H1 (cell line): Measurements from ENCODE around the gene DUS1L. TPM values are rescaled to one million over a fixed set of nuclear protein-coding genes. Genes with fewer than 3 reads are reported as not detected.

Experiments used
- CTCF ChIA-PET: fragments of 300-600 bp; sonication (Branson Sonifier 250); formaldehyde crosslinking; loops from one replicate; lab custom pipeline; 2021; ENCODE audit not compliant: partially characterized antibody; lab: Charles Lee
- POLR2A ChIA-PET: fragments of 300-600 bp; sonication (Branson Sonifier 250); formaldehyde crosslinking; loops from one replicate; lab custom pipeline; 2021; ENCODE audit warnings: inconsistent platforms; ENCODE audit not compliant: partially characterized antibody; lab: Charles Lee
- DNase-seq, 2 experiments: peaks; one replicate each; pipeline versions ENCODE4 v3.0.0 to v3.0.0-alpha.2; 2010 to 2022; ENCODE audit warnings: low spot score in 2 of 2, low read depth in 1 of 2, mixed read lengths in 1 of 2
- FAIRE-seq: peaks from 2 replicates; lab custom pipeline; 2011; peaks lifted over from hg19 to GRCh38; lab: Jason Lieb, UNC
- H2AFZ ChIP-seq: 2 replicates; pipeline ENCODE4 v1.8.1; 2012; ENCODE audit warnings: low read length, inconsistent platforms
- H2AK5ac ChIP-seq: 2 replicates; pipeline ENCODE4 v1.6.1; 2013; ENCODE audit warnings: low read depth, low read length
- H2BK120ac ChIP-seq: replicated peaks from 2 replicates; pipeline ENCODE3; 2013; ENCODE audit warnings: low read depth, low read length, inconsistent platforms
- H2BK12ac ChIP-seq: 2 replicates; pipeline ENCODE4 v1.6.1; 2013; ENCODE audit warnings: low read depth, low read length
- H2BK15ac ChIP-seq: 2 replicates; pipeline ENCODE4 v1.6.1; 2013; ENCODE audit warnings: low read length
- H2BK20ac ChIP-seq: 2 replicates; pipeline ENCODE4 v1.6.1; 2013; ENCODE audit warnings: low read length
- H2BK5ac ChIP-seq: 2 replicates; pipeline ENCODE4 v1.6.1; 2013; ENCODE audit warnings: low read depth, low read length
- H3K14ac ChIP-seq: 2 replicates; pipeline ENCODE4 v1.6.1; 2013; ENCODE audit warnings: inconsistent platforms; ENCODE audit not compliant: insufficient read length
- H3K18ac ChIP-seq: 2 replicates; pipeline ENCODE4 v1.6.1; 2013; ENCODE audit warnings: low read length; ENCODE audit errors: extremely low read depth
- H3K23ac ChIP-seq: 2 replicates; pipeline ENCODE4 v1.6.1; 2013; ENCODE audit warnings: inconsistent platforms; ENCODE audit not compliant: insufficient read length
- H3K23me2 ChIP-seq: 2 replicates; pipeline ENCODE4 v1.6.1; 2013; ENCODE audit warnings: low read depth, low read length
- H3K27ac ChIP-seq: 2 replicates; pipeline ENCODE4 v1.6.1; 2011; ENCODE audit warnings: low read depth, low read length, inconsistent platforms
- H3K27me3 ChIP-seq, 4 experiments: replicated peaks in 1 of 4; 1 replicate in 1 of 4; 2 replicates in 3 of 4; pipeline versions ENCODE4 v1.6.1 to v1.8.1; 2011 to 2013; ENCODE audit warnings: low read length in 3 of 4, mild to moderate bottlenecking in 3 of 4, inconsistent platforms in 2 of 4, mixed read lengths in 2 of 4, moderate library complexity in 1 of 4; ENCODE audit not compliant: control insufficient read depth in 3 of 4, insufficient read depth in 3 of 4; ENCODE audit errors: extremely low read depth in 1 of 4
- H3K36me3 ChIP-seq, 4 experiments: 2 replicates each; pipeline versions ENCODE4 v1.6.1 to v1.8.1; 2011 to 2013; ENCODE audit warnings: mild to moderate bottlenecking in 4 of 4, low read length in 3 of 4, moderate library complexity in 2 of 4, control low read depth in 1 of 4, inconsistent platforms in 1 of 4; ENCODE audit not compliant: insufficient read depth in 4 of 4, control insufficient read depth in 2 of 4
- H3K4ac ChIP-seq: replicated peaks from 2 replicates; pipeline ENCODE3; 2013; ENCODE audit warnings: low read length, low read depth, mixed read lengths, inconsistent platforms; ENCODE audit not compliant: insufficient read length
- H3K4me1 ChIP-seq, 4 experiments: replicated peaks in 1 of 4; 1 replicate in 1 of 4; 2 replicates in 3 of 4; pipeline versions ENCODE4 v1.6.1 to v1.8.1; 2011 to 2013; ENCODE audit warnings: low read length in 3 of 4, inconsistent platforms in 2 of 4, mixed read lengths in 1 of 4; ENCODE audit not compliant: insufficient read depth in 4 of 4, control insufficient read depth in 3 of 4
- H3K4me2 ChIP-seq, 2 experiments: 2 replicates each; pipeline versions ENCODE4 v1.6.1 to v1.8.1; 2011 to 2013; ENCODE audit warnings: low read depth in 2 of 2, low read length in 2 of 2, control low read depth in 1 of 2, inconsistent platforms in 1 of 2, mild to moderate bottlenecking in 1 of 2; ENCODE audit not compliant: insufficient read depth in 1 of 2
- H3K4me3 ChIP-seq, 4 experiments: fragments of 200-600, 300-600 bp in 1 of 4; sonication (generic), shearing (Covaris generic), sonication (Bioruptor Twin) in 1 of 4; 2 replicates each; pipeline versions ENCODE4 v1.5.1 to v1.8.1; 2011 to 2016; ENCODE audit warnings: low read length in 4 of 4, low read depth in 3 of 4, control low read depth in 2 of 4, inconsistent platforms in 2 of 4, mild to moderate bottlenecking in 2 of 4, mixed read lengths in 1 of 4, moderate library complexity in 1 of 4; ENCODE audit not compliant: insufficient read depth in 2 of 4; ENCODE audit errors: extremely low read depth in 1 of 4
- H3K56ac ChIP-seq: replicated peaks from 2 replicates; pipeline ENCODE3; 2013; ENCODE audit warnings: low read depth, mild to moderate bottlenecking, mixed read lengths, low read length, inconsistent platforms; ENCODE audit not compliant: insufficient read length
- H3K79me1 ChIP-seq: 2 replicates; pipeline ENCODE4 v1.6.1; 2013; ENCODE audit warnings: low read depth, low read length, control low read depth
- H3K79me2 ChIP-seq, 2 experiments: 2 replicates each; pipeline versions ENCODE4 v1.6.1 to v1.8.1; 2012 to 2013; ENCODE audit warnings: low read length in 2 of 2, mild to moderate bottlenecking in 2 of 2, inconsistent platforms in 1 of 2; ENCODE audit not compliant: insufficient read depth in 2 of 2, control insufficient read depth in 1 of 2
- H3K9ac ChIP-seq, 4 experiments: replicated peaks in 1 of 4; 1 replicate in 1 of 4; 2 replicates in 3 of 4; pipeline versions ENCODE4 v1.6.1 to v1.8.1; 2011 to 2013; ENCODE audit warnings: low read depth in 3 of 4, low read length in 3 of 4, control low read depth in 2 of 4, mild to moderate bottlenecking in 2 of 4, moderate library complexity in 2 of 4, inconsistent platforms in 1 of 4; ENCODE audit errors: extremely low read depth in 1 of 4
- H3K9me3 ChIP-seq, 2 experiments: 2 replicates each; pipeline versions ENCODE4 v1.6.1 to v1.8.1; 2012 to 2013; ENCODE audit warnings: mild to moderate bottlenecking in 2 of 2, moderate library complexity in 2 of 2, control low read depth in 1 of 2, inconsistent platforms in 1 of 2, low read depth in 1 of 2, low read length in 1 of 2, mixed read lengths in 1 of 2; ENCODE audit not compliant: insufficient read depth in 2 of 2
- H4K20me1 ChIP-seq, 2 experiments: replicated peaks in 1 of 2; 2 replicates each; pipeline versions ENCODE3 to v1.8.1; 2011 to 2013; ENCODE audit warnings: inconsistent platforms in 2 of 2, low read length in 2 of 2, mild to moderate bottlenecking in 1 of 2; ENCODE audit not compliant: insufficient read depth in 2 of 2, control insufficient read depth in 1 of 2
- H4K5ac ChIP-seq: 2 replicates; pipeline ENCODE4 v1.6.1; 2013; ENCODE audit warnings: low read length, low read depth, mixed read lengths, inconsistent platforms; ENCODE audit not compliant: insufficient read length
- H4K8ac ChIP-seq: 2 replicates; pipeline ENCODE4 v1.8.0; 2013; ENCODE audit warnings: mild to moderate bottlenecking, moderate library complexity, low read length, inconsistent platforms; ENCODE audit not compliant: insufficient read depth; ENCODE audit errors: extremely low read depth
- H4K91ac ChIP-seq: replicated peaks from 2 replicates; pipeline ENCODE3; 2013; ENCODE audit warnings: low read length, mixed read lengths, inconsistent platforms; ENCODE audit not compliant: insufficient read length
- ASH2L ChIP-seq: fragments of 200-600, 300-600 bp; sonication (generic); IDR thresholded peaks from one replicate; pipeline ENCODE4 v1.7.1; 2017; ENCODE audit warnings: low read length
- BCL11A ChIP-seq, 2 experiments: IDR thresholded peaks; one replicate each; pipeline ENCODE4 v1.6.1; 2011; ENCODE audit warnings: low read depth in 2 of 2, low read length in 2 of 2, mild to moderate bottlenecking in 2 of 2
- CEBPB ChIP-seq: IDR thresholded peaks from 2 replicates; pipeline ENCODE4 v1.6.1; 2012; ENCODE audit warnings: low read depth, low read length
- EP300 ChIP-seq, 2 experiments: IDR thresholded peaks; 1 replicate in 1 of 2; 2 replicates in 1 of 2; pipeline ENCODE4 v1.6.1; 2011 to 2012; ENCODE audit warnings: low read depth in 2 of 2, low read length in 2 of 2, mild to moderate bottlenecking in 2 of 2, borderline replicate concordance in 1 of 2, inconsistent platforms in 1 of 2, moderate library complexity in 1 of 2
- KDM1A ChIP-seq: fragments of 200-600, 300-600 bp; sonication (generic); IDR thresholded peaks from 2 replicates; pipeline ENCODE4 v1.7.1; 2016; ENCODE audit warnings: mild to moderate bottlenecking, low read length, borderline replicate concordance
- MAFK ChIP-seq: IDR thresholded peaks from 2 replicates; pipeline ENCODE4 v1.6.1; 2012; ENCODE audit warnings: low read depth, mild to moderate bottlenecking, improper control_type of control experiment, low read length
- POLR2AphosphoS5 ChIP-seq: IDR thresholded peaks from 2 replicates; pipeline ENCODE4 v1.6.1; 2011; ENCODE audit warnings: low read depth, low read length
- POU5F1 ChIP-seq: IDR thresholded peaks from 2 replicates; pipeline ENCODE4 v1.6.1; 2011; ENCODE audit warnings: low read depth, mild to moderate bottlenecking, low read length, moderate library complexity
- SP2 ChIP-seq: IDR thresholded peaks from 2 replicates; pipeline ENCODE4 v1.6.1; 2012; ENCODE audit warnings: mild to moderate bottlenecking, low read length, inconsistent platforms
- SRF ChIP-seq: IDR thresholded peaks from 2 replicates; pipeline ENCODE4 v1.6.1; 2011; ENCODE audit warnings: mild to moderate bottlenecking, low read depth, low read length, moderate library complexity
- ZNF274 ChIP-seq: IDR thresholded peaks from 2 replicates; pipeline ENCODE4 v1.7.0; 2012; ENCODE audit warnings: low read length, borderline replicate concordance; ENCODE audit errors: extremely low read depth
- WGBS, 2 experiments: shearing (Covaris generic) in 1 of 2; methylation state at CpG; one replicate each; pipeline versions ENCODE4 v1.1.6 to v1.1.7; 2013 to 2015; ENCODE audit warnings: low lambda C conversion rate in 2 of 2, mixed read lengths in 2 of 2, inconsistent platforms in 1 of 2, low coverage in 1 of 2, missing lambda C conversion rate in 1 of 2; ENCODE audit not compliant: insufficient replicate concordance in 2 of 2, insufficient coverage in 1 of 2, insufficient read length in 1 of 2; ENCODE audit errors: extremely low coverage in 1 of 2, missing lambda C conversion rate in 1 of 2; 5-methylcytosine and 5-hydroxymethylcytosine counted together
- polyA plus RNA-seq, 7 experiments: library from polyadenylated mRNA; depleted of rRNA in 3 of 7; stranded (reverse) in 5 of 7; unstranded in 2 of 7; fragments of >200 nt in 5 of 7; fragments of 200-250 nt in 2 of 7; gene quantifications; 1 replicate in 5 of 7; 2 replicates in 1 of 7; 4 replicates in 1 of 7; pipeline versions ENCODE4 v1.2.1 to v1.2.3, GENCODE V29; 2011 to 2013; ENCODE audit warnings: missing spikeins in 2 of 7, mixed read lengths in 2 of 7
- total RNA-seq: library from RNA; stranded (reverse); fragmentation: NEBNext Ultra II Directional; extraction: Animal tissue kit (Norgen Biotek cat#: 25700); gene quantifications from 2 replicates; pipeline ENCODE4 v1.2.1, GENCODE V29; 2021

Gene DUS1L
- total and polyA plus RNA-seq, 2 of the 8 experiments (the other 6 are each of a cell fraction or from before 2014, with no cell fraction given), result 34.5 to 69.1 TPM

DNA sequence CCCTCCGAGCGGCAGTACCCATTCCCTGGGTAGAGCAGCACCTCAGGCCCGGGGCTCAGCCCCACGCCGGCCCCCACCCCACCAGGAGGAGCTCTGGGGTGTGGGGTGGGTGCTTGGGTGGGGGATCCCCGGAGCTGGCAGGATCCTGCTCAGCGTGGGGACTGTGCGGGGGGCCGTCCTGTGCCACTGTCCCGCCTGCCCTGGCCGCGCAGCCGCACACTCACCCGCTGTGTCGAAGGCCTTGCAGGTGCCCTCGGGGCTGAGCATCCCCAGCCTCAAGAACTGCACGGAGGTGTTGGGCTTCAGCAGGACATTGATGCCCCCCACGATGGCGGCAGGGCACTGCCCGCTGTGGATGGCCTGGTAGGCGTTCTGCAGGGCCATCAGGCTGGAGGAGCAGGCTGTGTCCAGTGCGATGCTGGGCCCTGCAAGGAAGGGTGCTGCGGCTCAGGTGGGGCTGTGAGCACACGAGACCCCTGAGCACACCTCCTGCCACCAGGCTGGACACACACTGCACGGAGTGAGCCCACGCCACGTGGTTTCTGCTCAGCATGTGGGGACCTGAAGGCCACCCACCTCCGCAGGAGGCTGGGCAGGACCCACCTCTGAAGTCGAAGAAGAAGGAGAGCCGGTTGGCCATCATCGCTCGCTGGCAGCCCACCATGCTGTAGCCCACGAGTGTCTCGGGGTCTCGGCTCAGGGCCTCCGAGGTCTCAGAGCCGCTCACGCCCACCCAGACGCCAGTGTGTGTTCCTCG, 27.6 kb upstream of the DUS1L start:
- Histone ChIP-seq H2AFZ (no peak overlapping the region), H2BK5ac (peak overlapping the region; percentile 60; the same call in 1 of the 2 replicates), H3K27ac (no peak overlapping the region), H3K79me2 (peaks cover 15 to 38% of the 10 kb centered on the region in 2 experiments; a peak in 3 of 4 replicates), H3K56ac (no peak overlapping the region), H3K23me2 (peaks cover 8% of the 10 kb centered on the region; the same call in 1 of the 2 replicates), H2BK12ac (no peak overlapping the region), H3K4me2 (no peak overlapping the region), H4K8ac (peak overlapping the region; percentile 79; the same call in 1 of the 2 replicates), H4K20me1 (peaks cover 16 to 70% of the 10 kb centered on the region in 2 experiments), H3K9me3 (no peaks in the 10 kb centered on the region), H2BK15ac (no peak overlapping the region), H2AK5ac (no peak overlapping the region), H2BK20ac (no peak overlapping the region), H4K91ac (no peak overlapping the region), H3K23ac (no peak overlapping the region), H3K4me3 (no peak overlapping the region), H3K4ac (no peak overlapping the region), H3K79me1 (peaks cover 20% of the 10 kb centered on the region), H3K9ac (no peak overlapping the region; a peak in 1 of 7 replicates), H4K5ac (no peak overlapping the region), H2BK120ac (no peak overlapping the region), H3K27me3 (no peaks in the 10 kb centered on the region), H3K36me3 (peaks cover 53 to 78% (median 71%) of the 10 kb centered on the region in 4 experiments), H3K4me1 (peaks cover 0 to 13% (median 10%) of the 10 kb centered on the region in 4 experiments; a peak in 6 of 7 replicates), H3K14ac (no peak overlapping the region), H3K18ac (no peak overlapping the region)
- ChIA-PET CTCF (interaction anchor here (0.6 to 1.5 kb wide), 3 partner anchors 55 to 233 kb away, joined by 3 to 5 read pairs (median 3); partner anchors contain the start of gene DCXR), POLR2A (interaction anchor here (1.0 to 8.8 kb wide), 2 partner anchors 15 to 36 kb away, joined by 3 to 105 read pairs; no protein-coding TSS in a partner anchor)
- FAIRE-seq, result no peak
- DNase-seq, result no peak
- WGBS, 2 experiments, result 95% methylated on average over 32 of the region's 40 CpGs; no CpG with 5 or more reads in 1 of the 2 experiments
- no peak for TF ChIP-seq POU5F1
- no peak for TF ChIP-seq SRF
- TF ChIP-seq CEBPB, result no peak
- no peak for TF ChIP-seq ASH2L
- no peak for TF ChIP-seq POLR2AphosphoS5
- TF ChIP-seq EP300 (IDR thresholded peaks at IDR 0.05; ENCODE audit: borderline replicate concordance in 1 of 2, low read depth in 2 of 2, low read length in 2 of 2), result no peak
- no peak for TF ChIP-seq ZNF274
- TF ChIP-seq SP2, result no peak
- no peak for TF ChIP-seq BCL11A (IDR thresholded peaks at IDR 0.05; ENCODE audit: low read depth in 2 of 2, low read length in 2 of 2)
- TF ChIP-seq MAFK, result no peak
- TF ChIP-seq KDM1A, result no peak
